Body of pancreas (tissue), 4 donors: ENCODE data around the gene ZRANB1.

Experiments
- POLR2A ChIP-seq, 3 donors: fragments of 450-650 bp; IDR thresholded peaks; one replicate each; pipeline ENCODE4 v1.6.1; 2016; ENCODE audit warnings: antibody characterized with exemption in 3 of 3, mild to moderate bottlenecking in 2 of 3
- TF ChIP-seq, protein P1 (sequence below), 7 experiments: fragments of 450-650 bp in 4 of 7; fragments of 200-600 bp in 3 of 7; sonication (generic) in 3 of 7; IDR thresholded peaks; one replicate each; pipeline ENCODE4 v1.5.1; 2016 to 2019; ENCODE audit warnings: antibody characterized with exemption in 7 of 7

DNA sequence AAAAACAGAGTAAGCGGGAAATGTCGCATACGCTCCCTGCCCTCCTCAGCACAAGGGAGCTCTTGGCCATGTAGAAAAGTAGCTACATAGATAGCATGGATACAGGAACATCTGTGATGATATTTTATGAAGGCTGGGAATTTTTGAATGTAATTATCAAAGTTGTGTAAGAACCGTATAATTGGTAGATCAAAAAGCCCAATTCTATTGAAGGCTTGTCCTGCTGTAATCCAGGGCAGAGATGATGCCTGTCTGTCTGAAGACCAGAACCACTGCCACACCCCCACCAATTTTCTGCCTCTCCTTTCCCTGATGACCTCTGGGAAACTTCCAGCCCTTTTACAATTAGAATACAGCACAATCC, 51.4 kb downstream of the ZRANB1 start:
- no peak for TF ChIP-seq POLR2A (IDR thresholded peaks at IDR 0.05)
- TF ChIP-seq, protein P1, sequence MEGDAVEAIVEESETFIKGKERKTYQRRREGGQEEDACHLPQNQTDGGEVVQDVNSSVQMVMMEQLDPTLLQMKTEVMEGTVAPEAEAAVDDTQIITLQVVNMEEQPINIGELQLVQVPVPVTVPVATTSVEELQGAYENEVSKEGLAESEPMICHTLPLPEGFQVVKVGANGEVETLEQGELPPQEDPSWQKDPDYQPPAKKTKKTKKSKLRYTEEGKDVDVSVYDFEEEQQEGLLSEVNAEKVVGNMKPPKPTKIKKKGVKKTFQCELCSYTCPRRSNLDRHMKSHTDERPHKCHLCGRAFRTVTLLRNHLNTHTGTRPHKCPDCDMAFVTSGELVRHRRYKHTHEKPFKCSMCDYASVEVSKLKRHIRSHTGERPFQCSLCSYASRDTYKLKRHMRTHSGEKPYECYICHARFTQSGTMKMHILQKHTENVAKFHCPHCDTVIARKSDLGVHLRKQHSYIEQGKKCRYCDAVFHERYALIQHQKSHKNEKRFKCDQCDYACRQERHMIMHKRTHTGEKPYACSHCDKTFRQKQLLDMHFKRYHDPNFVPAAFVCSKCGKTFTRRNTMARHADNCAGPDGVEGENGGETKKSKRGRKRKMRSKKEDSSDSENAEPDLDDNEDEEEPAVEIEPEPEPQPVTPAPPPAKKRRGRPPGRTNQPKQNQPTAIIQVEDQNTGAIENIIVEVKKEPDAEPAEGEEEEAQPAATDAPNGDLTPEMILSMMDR (IDR thresholded peaks at IDR 0.05) = no peak
